ENCODE measurements around the gene TMPRSS13.

TMPRSS13 gene

DNA sequence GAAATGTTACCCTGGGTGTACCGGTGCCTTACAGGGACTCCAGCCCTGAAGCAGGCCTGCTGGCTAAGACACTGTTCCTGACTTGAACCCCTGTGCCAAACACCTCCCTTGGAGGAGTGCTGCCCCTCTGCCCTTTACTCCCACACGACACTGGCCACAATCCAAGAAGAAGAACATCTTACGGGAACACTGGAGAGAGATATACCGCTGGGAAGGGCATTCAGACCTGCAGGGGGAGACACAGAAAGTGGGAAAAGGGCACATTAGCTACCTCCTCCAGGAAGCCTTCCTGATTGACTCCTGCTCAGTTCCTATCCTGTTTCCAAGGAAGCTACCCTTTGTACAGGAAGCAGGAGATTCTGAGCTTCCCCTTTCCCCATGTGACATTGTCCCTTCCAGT is 18.7 kb downstream of the TMPRSS13 start:
- no peak for DNase-seq

DNA sequence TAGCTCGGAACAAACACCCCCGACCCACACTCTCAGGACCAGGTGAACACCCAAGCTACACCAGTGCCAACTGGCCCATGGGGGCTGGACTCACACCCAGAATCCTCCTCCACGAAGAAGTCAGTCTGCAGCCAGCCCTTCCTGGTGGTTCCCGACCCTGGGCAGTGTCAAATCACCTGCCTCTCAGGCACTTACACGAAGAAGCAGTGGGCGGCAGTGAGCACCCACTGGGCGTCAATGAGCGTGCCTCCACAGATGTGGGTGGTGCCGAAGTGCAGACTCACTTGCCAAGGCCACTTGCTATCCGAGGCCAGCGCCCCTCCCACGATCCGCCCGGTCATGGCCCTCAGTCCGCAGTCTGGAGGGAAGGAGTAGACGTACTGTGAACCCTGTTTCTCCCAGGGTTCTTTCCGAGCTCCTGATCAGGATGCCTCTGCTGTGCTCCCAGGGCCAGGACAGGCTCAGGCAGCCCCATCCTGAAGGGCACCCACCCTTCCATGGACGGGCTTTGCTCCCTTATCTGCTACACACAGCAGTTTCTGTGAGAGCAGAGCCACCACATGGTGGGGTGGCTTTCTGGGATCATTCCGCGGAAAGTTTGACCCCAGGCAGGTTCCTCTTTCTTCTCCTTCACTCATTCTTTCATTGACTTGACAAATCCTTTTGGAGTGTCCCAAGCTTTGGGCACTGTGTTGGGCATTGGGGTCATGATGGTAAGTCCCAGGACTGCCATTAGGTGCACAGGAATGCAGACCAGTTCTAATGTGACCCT is 19.4 kb downstream of the TMPRSS13 start:
- DNase-seq: no peak

DNA sequence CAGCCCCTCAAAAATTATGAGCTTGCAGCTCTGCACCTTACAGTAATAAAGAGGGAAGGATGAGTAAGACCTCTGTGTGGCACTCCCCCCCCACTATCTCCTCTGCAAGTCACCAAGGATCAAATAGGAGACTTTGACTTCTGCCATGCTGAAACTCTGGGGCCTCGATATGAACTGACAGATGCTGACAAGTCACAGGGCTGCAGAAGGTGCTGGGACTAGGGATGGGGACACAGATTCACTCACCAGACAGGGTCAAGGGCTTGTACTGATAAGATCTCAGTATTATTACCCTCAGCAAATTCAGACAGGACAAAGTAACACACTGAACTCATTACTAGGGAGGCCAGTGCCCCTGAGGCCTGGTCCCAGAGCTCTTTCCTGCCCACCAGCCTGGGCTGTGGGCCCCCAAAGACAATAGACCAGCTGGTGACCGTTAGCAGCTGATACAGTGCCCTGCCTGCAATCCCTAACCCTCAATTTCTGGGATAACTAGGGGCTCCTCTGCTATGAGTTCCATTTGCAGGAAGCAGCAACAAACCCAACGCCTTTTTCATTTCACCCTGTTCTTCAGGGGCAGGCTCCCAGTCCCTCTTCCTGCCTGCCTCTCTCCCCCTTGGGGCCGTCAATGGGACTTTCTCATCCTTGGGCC is 20.1 kb downstream of the TMPRSS13 start:
- no peak for DNase-seq

DNA sequence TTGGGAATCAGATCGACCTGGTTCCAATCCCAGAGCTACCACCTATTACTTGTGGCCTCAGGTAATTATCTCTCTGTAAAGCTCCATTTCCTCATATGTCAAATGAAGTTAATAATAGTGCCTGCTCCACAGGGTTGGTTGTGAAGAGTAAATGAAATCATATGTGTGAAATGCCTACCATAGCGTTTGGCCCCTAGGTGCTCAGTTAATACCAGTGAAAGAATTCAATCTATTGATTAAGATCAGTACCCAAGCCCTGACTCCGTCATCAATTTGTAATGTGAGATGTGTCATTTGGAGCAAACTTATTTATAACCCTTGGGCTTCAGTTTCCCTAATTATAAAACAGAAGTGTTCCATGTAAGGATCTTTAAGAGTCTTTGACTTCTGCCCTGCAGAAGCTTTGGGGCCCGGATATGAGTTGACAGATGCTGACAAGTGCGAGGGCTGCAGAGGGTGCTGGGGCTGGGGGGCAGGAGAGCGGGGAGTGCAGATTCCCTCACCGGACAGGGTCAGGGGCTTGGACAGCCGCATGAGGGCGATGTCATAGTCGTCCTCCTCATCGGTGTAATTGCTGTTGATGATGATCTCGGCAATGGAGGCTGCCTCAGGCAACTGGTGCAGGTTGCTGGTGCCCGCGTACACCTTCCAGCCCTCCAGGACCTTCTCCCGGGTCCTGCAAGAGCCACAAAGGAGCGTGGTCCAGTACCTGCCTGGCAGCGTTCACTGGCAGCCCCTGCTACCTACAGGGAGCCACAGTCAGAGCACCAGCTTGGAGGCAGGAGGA is 20.9 kb downstream of the TMPRSS13 start:
- DNase-seq: no peak

DNA sequence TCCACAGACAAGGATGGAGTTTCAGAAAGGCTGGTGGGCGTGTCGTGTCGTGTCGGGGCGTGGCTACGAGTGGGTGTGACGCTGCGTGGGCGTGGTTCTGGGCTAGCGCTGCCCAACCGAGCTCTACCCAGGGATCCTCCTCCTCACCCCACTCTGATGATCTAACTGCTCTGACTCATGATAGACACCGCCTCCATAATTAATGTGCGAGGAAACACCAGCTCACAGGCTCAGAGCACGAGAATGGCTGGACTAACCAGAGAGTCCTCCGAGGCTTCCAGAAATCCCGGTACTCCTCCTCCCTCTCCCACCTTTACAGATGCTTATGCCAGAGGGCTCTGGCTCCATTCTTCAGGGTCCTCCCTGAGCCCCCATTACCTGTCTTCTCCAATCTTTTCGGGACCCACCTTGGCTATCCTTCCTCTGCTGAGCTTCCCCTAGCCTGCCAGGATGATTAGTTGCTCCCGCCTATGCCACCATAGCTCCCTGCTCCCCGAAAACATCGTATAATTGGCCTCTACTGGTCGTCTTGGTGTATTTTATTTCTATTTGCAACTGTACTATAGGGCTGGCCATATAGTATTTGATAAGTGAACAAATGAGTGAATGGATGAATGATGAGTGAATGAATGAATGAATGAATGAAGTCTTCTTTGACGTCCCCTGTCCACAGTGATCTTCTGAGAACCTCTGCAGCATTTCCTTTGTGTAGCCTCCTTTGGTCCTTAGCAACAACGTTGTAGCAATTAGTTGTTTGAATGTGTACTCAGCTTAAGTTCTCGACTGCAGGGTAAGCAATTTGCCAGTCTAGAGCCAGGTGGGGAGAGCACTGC is 21.7 kb downstream of the TMPRSS13 start:
- no peak for DNase-seq

DNA sequence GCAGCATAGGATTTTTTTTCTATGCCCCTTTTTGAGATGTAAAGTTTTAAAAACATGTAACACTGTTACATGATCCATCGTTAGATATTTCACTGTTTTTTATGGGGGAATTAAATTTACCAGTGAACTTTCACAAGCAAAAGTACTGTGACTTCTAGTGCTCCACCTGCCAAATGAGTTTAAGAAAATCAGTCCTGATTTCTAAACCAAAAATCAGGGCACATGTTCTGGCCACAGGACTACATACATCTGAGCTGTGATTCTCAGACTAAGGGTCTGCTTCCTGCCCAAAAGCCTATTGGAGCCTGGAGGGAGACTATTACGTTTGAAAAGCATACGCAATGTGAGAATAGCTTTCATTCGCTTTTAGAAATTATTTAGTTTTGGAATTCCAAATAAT is 22.5 kb downstream of the TMPRSS13 start:
- no peak for DNase-seq

DNA sequence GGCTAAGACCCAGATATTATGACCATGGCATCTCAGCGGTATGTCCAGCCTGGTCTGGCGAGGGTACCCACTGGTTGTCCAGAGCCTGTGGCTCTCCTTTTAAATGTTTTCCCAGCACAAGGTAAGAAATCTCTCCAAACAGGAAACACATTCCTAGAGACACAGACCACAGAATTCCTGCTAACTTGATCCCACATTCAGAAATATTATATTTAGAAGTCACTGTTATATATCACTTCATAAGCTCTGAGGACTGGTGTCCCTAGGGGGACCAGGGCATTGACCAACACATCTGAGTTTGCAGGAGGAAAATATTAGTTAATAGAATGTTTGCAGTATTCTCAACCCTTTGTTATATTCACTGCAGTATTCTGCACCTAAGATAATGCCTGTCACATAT is 23.1 kb downstream of the TMPRSS13 start:
- DNase-seq: no peak

DNA sequence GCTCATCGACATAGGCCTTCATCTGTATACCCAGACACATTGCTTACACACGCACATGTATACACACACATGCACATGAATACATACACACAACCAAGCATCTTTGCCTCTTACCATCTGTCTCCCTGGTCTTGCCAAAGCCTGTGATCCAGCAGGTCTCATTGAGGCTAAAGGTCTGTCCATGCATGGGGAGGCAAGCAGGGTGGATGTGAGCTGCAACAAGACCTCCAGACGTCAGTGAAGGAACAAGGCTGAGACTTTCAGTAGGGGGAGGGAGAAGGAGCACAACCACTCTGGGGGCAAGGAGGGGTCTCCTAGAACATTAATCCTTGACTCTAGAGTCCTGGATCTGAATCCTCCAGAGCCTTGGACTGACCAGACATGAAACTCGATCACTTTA is 23.7 kb downstream of the TMPRSS13 start:
- DNase-seq: no peak

DNA sequence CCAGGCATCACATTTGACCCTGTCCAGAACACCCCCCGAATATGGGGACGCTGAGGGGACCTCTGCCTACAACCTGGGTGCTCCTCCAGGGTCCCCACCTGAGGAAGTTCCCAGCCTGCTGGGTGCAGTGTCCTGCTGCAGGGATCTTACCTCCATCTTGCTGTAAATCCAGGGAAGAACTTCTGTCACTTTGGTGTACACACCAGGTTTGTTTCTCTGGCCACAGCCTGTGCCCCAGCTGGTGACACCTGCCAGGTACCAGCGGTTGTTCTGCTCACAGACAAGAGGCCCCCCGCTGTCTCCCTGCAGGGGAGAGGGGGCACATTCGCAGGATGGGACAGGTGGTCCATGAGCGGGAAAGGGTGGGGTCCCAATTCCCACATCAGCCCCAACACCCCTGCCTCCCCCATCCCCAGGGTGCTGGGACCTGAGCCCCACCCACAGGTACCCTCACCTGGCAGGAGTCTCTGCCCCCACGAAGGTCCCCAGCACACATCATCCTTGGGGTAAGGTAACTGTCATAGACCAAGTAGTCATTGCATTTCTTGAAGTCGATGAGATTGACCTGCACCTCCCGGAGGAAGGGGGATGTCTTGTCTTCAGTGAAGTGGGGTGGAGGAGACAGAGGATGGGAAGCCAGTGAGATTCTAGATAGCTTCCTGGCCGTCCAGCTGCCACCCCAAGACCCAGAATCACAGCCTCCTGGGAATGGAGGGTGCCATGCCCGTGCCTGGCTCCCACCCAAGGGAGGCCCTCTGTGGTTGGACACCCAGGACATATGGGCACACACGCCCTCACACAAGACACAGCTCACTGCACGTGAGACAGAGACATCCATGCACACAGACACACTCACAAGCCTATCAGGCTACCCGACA is 25.5 kb downstream of the TMPRSS13 start:
- DNase-seq: no peak

DNA sequence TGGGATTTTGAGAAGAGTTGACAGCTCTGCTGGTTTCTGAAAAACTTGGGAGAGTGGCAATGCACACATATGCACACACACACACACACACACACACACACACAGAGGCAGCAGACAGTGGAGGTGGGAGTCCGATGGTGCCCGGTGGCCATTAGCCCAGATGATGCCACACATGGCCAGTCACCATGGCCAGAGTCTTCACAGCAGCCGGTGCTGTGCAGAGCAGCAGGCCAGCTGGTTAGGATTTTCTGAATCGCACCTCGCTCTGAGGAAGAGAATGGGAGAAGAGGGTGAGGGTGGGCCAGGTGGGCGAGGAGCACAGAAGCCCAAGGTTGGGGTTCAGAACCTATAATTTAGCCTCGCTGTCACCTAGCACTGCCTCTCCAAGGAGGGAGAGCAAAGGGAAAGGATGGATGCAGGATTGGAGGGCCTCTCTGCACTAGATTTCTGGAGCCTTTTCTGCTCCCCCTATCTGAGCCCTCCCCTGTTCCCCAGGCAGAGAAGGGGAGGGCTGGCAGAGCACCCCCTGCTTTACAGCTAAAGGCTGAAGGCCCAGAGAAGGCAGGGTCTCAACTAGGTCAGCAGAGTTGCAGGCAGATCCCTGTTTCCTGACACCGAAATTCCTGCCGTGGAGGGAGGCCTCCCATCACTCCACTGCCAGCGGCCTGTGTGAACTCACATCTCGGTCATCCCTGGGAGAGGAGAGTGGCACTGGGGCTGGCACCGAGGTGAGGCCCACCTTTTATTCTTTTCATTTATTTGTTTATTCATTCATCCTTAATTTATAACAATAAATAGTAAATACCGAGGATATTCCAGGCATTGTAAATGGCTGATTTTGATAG is 27.0 kb downstream of the TMPRSS13 start:
- no peak for DNase-seq

DNA sequence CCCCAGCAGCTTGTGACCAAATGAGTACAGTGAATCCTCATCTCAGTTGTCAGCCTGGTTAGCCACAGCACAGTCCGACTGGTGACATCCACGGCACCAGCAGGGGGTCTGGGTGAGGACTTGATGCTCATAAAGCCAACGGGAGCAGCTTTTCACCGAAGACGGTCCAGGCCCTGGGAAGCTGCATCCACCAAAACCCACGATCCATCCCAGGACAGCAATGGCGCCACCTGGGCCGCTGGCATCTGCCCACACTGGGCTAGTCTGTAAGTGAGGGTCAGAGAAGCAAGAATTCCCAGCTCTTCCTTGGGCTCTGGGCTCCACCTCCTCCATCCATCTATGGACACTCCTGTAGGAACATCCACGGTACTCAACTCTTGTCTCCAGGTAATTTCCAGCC is 27.6 kb downstream of the TMPRSS13 start:
- no peak for DNase-seq

DNA sequence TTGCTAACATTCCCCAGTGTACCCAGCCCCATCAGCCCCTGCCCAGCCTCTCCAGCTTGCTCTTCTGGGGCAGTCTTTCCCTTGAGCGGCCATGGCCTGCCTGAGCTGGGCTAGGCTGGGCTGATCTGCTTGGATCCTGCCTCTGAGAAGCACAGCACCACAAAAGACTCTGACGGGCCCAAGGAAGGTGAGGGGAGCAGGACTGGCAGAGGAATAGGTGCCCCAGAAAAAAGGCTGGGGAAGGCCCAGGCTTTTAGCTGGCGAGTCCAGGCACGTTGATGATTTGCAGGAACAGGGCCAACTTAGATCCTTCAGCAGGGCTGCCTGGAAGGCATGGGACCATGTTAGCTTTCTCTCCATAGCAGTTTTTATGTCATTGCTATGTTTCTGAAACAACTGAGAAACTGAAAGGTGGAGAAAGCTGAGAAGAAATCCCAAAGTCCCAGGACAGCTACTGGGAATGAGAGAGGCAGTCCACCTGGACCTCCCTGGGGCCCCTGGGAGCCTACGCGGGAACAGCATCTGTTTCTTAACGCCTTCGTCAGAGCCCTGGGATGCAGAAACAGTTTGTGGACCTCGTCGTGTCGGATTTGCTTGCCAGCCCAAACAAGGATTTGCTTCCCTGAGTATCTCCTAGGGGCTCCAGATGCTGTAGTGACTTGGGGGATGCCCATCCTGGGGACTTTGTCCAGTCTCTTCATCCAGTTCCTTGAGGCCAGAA is 28.3 kb downstream of the TMPRSS13 start:
- DNase-seq: no peak

DNA sequence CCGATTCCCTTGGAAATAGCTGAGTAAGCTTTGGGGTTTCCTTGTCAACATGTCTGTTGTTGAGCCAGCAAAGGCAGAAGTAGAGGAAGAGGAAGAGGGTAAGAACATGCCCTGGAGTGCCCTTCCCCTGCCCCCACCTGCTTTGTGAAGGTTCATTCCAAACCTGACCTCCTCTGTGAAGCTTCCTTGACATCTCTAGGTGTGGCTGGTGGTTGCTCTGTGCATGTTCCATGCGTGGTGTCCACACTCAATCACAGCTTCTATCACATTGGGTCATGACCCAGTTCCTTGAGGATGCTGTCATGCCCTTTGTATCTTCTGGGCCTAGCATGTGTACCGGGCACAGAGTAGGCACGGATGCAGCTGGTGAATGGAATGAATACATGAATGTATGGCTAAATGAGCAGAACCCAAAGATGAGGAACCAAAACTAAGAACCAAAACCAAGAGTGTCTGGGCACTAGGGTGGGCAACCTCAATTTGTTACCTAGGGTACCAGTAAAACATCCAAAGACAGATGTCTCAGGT is 29.0 kb downstream of the TMPRSS13 start:
- no peak for DNase-seq

DNA sequence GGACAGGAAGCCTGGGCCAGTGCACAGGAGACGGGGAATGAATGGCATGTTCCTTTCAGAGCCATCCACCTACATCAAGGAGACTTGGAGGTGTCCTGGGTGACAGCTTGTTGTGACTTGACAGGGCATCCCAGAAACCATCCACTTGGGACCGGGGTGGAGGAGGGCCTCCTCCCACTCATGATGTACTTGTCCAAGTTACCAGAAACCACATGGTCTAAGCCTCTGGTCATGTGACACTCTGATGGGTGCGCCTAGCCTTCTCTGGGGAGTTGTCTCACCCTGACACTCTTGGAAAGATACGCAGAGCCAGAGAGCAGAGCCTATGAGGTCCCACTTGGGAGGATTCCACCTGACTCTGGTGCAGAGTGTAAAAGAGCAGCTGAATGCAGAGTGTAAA is 31.1 kb downstream of the TMPRSS13 start:
- no peak for DNase-seq

DNA sequence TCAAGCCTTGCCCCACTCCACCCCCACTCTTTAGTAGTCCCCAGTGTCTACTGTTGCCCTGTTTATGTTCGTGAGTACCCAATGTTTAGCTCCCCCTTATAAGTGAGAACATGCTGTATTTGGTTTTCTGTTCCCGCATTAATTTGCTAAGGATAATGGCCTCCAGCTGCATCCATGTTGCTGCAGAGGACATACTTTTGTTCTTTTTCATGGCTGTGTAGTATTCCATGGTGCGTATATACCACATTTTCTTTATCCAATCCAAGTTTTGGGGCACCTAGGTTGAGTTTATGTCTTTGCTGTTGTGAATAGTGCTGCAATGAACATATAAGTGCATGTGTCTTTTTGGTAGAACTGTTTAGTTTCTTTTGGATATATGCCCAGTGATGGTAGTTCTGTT is 36.6 kb downstream of the TMPRSS13 start:
- no peak for DNase-seq

DNA sequence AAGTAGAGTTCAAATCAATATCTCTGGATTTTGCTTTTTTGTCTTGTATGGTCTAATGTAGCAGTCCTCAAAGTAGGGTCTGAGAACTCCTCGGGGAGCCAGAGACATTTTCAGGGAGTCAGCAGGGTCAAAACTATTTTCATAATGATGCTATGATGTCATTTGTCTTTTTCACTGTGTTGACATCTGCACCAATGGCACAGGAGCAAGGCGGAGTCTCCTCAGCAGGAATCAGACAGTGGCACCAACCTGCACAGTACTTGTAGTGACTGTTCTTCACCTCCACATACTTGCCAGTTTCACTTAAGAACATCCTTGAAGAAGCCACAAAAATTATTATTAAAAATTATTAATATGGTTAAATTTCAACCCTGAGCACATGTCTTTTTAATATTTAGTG is 37.8 kb downstream of the TMPRSS13 start:
- no peak for DNase-seq

DNA sequence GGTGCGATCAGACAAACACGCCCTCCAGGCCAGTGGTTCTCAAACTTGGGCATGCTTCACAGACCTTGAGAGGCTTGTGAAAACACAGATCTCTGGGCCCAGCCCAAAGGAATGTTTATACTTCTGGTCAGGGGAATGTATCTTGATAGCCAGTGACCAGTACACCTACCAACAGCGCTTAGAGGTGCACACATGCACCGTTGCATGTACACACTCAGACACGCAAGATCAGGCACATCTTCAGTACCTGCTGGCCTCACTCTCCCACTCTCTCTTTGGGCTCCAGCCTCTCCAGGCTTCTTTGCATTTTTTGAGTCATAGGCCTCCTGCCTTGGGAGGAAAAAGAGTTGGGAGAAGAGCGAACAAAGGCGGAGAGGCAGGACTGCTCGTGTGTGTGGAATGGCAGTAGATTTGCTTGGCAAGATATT is 41.0 kb downstream of the TMPRSS13 start:
- no peak for DNase-seq

DNA sequence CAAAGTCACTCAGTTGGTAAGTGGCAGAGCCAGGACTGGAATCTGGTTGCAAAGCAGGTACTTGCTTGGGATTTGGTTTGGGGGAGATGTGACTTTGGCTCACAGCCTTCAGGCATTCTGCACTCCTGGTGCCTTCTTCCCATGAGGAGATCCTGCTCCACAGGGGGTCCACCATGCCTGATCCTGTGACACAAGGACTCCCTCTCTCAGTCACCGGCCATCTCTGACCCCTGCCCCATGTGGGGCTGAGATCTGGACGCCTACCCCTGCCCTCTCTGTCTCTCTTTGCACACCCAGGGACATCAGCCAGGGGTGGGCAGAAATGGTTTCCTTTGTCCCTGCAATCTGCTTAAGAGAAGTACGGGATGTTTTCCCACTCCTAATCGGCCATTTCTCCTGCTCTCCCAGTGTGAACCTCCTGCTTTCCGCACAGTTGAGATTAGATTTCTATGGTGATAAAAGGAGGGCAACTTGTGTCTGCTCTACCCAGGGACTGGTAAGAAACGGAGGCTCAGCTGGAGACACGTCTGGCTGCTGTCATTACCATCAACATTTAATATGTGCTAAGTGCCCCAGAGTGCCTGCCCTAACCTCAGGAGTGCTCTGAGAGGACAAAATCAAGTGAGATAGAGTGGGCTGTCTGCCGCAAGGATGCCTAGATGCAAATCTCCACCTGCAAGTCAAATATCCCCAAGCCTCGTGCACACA is 41.6 kb downstream of the TMPRSS13 start:
- no peak for DNase-seq

DNA sequence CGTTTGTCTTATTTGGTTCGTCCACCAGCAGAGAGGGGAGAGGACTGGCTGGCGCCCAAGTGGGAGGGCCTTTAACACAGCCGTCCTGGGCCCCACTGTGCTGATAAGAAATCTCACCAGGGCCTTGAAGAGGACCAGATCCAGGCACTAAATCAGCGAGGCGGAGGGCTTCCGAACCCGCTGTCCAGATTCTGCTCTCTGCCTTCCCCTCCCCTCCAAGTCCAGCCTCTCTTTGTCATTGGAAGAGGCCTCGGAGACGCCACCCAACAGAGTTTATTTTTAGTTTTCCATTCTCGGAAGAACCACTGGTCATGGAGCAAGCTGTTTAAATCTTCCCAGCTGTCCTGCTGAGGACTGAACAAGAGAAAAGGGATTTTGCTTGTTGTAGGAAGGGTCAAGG is 43.4 kb downstream of the TMPRSS13 start:
- DNase-seq: no peak
